Upper lobe of left lung (tissue), 4 donors: ENCODE results near the gene ARHGAP26.

Experiments used
- CTCF ChIP-seq, 6 experiments: fragments of 450-650 bp in 4 of 6; fragments of 200-600 bp in 2 of 6; sonication (generic) in 2 of 6; IDR thresholded peaks; one replicate each; pipeline ENCODE4 v1.5.1; 2016 to 2019; ENCODE audit warnings: antibody characterized with exemption in 6 of 6
- EP300 ChIP-seq, 4 donors: sonication (generic); formaldehyde crosslinking; IDR thresholded peaks; one replicate each; pipeline ENCODE4 v1.5.1; 2017; ENCODE audit warnings: antibody characterized with exemption in 4 of 4, control low read depth in 2 of 4
- POLR2A ChIP-seq, 4 donors: fragments of 450-650 bp; IDR thresholded peaks; one replicate each; pipeline ENCODE4 v1.5.1; 2016 to 2017; ENCODE audit warnings: antibody characterized with exemption in 4 of 4, mild to moderate bottlenecking in 2 of 4
- POLR2AphosphoS5 ChIP-seq, 2 donors: sonication (generic); formaldehyde crosslinking; IDR thresholded peaks; one replicate each; pipeline ENCODE4 v1.5.1; 2017; ENCODE audit warnings: antibody characterized with exemption in 2 of 2

DNA sequence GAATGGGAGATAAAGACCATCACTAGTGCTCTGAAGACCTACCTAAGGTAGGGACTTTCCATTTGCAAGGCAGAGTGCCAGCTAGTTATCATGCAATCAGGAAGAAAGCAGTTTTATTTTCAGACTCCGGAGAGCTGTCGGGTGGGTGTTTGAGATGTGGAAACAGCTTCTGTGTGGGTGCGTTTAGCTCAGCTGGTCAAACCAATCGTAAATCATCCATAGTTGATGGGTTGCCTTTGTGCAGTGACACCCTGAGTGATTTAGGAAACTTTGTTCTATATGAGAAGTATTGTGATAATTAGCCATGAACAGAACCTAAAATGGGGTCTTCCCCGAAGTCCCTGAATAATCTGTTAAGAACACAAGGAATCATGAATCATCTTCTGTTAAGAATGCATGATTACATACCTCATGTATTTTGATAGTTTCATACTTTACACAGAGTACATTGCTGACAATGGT, 284.3 kb downstream of the ARHGAP26 start:
- TF ChIP-seq POLR2A (IDR thresholded peaks at IDR 0.05): no peak
- TF ChIP-seq CTCF (IDR thresholded peaks at IDR 0.05): no peak
- no peak for TF ChIP-seq EP300 (IDR thresholded peaks at IDR 0.05)
- TF ChIP-seq POLR2AphosphoS5 (IDR thresholded peaks at IDR 0.05): no peak
